Neutrophil (primary cell): Measurements from ENCODE around the gene NPBWR2.
"Not testable (repeated sequence)": the region's sequence is repeated elsewhere in the genome, so short reads cannot be mapped to it uniquely, and the experiment has no call there.

ENCODE experiments used
- H3K27ac ChIP-seq: fragments of 200-600 bp; sonication (generic); 2 replicates; pipeline ENCODE4 v1.5.1; 2016; ENCODE audit warnings: mild to moderate bottlenecking, moderate library complexity
- H3K27me3 ChIP-seq: fragments of 200-600 bp; sonication (generic); 2 replicates; pipeline ENCODE4 v1.6.0; 2016; ENCODE audit warnings: mild to moderate bottlenecking
- H3K36me3 ChIP-seq: fragments of 200-600 bp; sonication (generic); 2 replicates; pipeline ENCODE4 v1.5.1; 2017
- H3K4me1 ChIP-seq, 2 experiments: fragments of 200-600 bp in 1 of 2; sonication (generic) in 1 of 2; 1 replicate in 1 of 2; 2 replicates in 1 of 2; pipeline versions ENCODE4 v1.5.1 to v1.6.1; 2013 to 2016; ENCODE audit warnings: low read depth in 1 of 2, low read length in 1 of 2, mild to moderate bottlenecking in 1 of 2, moderate library complexity in 1 of 2; ENCODE audit not compliant: control insufficient read depth in 1 of 2, insufficient read depth in 1 of 2
- H3K4me3 ChIP-seq, 2 experiments: fragments of 200-600 bp in 1 of 2; sonication (generic) in 1 of 2; 1 replicate in 1 of 2; 2 replicates in 1 of 2; pipeline ENCODE4 v1.5.1; 2013 to 2016; ENCODE audit warnings: low read depth in 1 of 2, low read length in 1 of 2, mild to moderate bottlenecking in 1 of 2, moderate library complexity in 1 of 2
- H3K9me3 ChIP-seq: fragments of 200-600 bp; sonication (generic); 2 replicates; pipeline ENCODE4 v1.5.1; 2016
- CTCF ChIP-seq: fragments of 200-600 bp; sonication (generic); IDR thresholded peaks from 2 replicates; pipeline ENCODE4 v1.5.1; 2016; ENCODE audit warnings: antibody characterized with exemption

The NPBWR2 gene

GRCh38 chr20:64140061-64140931 lies 32.9 kb upstream of the NPBWR2 start:
- H3K9me3 ChIP-seq, result no peaks in the 10 kb centered on the region
- H3K27me3 ChIP-seq, result peaks cover 10% of the 10 kb centered on the region
- H3K4me1 ChIP-seq, result no peaks in the 10 kb centered on the region
- H3K27ac ChIP-seq, result no peak overlapping the region
- no peak for TF ChIP-seq CTCF
- no peak overlapping the region for H3K4me3 ChIP-seq
- no peaks in the 10 kb centered on the region for H3K36me3 ChIP-seq

- H3K27me3 ChIP-seq, result peaks cover 10% of the 10 kb centered on the region
- no peak overlapping the region for H3K4me3 ChIP-seq
- H3K4me1 ChIP-seq, result no peaks in the 10 kb centered on the region
- H3K36me3 ChIP-seq, result no peaks in the 10 kb centered on the region
- H3K27ac ChIP-seq, result no peak overlapping the region
- no peaks in the 10 kb centered on the region for H3K9me3 ChIP-seq
- TF ChIP-seq CTCF, result no peak
These were observed 32.1 kb upstream of the NPBWR2 start for GRCh38 chr20:64139199-64140060.

- no peak overlapping the region for H3K4me3 ChIP-seq
- H3K27ac ChIP-seq, result no peak overlapping the region
- no peak for TF ChIP-seq CTCF
- no peaks in the 10 kb centered on the region for H3K36me3 ChIP-seq
- peaks cover 10% of the 10 kb centered on the region for H3K27me3 ChIP-seq
- H3K9me3 ChIP-seq, result no peaks in the 10 kb centered on the region
- no peaks in the 10 kb centered on the region for H3K4me1 ChIP-seq
These were observed 31.0 kb upstream of the NPBWR2 start for GRCh38 chr20:64138276-64138815.

- no peak for TF ChIP-seq CTCF
- H3K36me3 ChIP-seq, result no peaks in the 10 kb centered on the region
- no peak overlapping the region for H3K4me3 ChIP-seq
These were observed 30.2 kb upstream of the NPBWR2 start for GRCh38 chr20:64137598-64138031.

GRCh38 chr20:64136004-64136710 lies 28.8 kb upstream of the NPBWR2 start:
- no peaks in the 10 kb centered on the region for H3K27me3 ChIP-seq
- H3K36me3 ChIP-seq, result no peaks in the 10 kb centered on the region
- no peak overlapping the region for H3K4me3 ChIP-seq
- no peak for TF ChIP-seq CTCF
- no peak overlapping the region for H3K27ac ChIP-seq
- H3K4me1 ChIP-seq, result no peaks in the 10 kb centered on the region
- H3K9me3 ChIP-seq, result no peaks in the 10 kb centered on the region

More at GRCh38 chr20:64137598-64138031, 30.2 kb upstream of the NPBWR2 start:
- Histone ChIP-seq H3K9me3 (no peaks in the 10 kb centered on the region), H3K27me3 (peaks cover 7% of the 10 kb centered on the region), H3K27ac (no peak overlapping the region), H3K4me1 (no peaks in the 10 kb centered on the region)

GRCh38 chr20:64134744-64135143 lies 27.4 kb upstream of the NPBWR2 start:
- not testable (repeated sequence) for H3K27me3 ChIP-seq, H3K36me3 ChIP-seq, H3K9me3 ChIP-seq, H3K4me1 ChIP-seq, H3K27ac ChIP-seq, H3K4me3 ChIP-seq
